CD4-positive, alpha-beta T cell treated with Interferon alpha-2 for 1 hour (primary cell): Measurements from ENCODE around the gene FBXO39.
"Not testable (repeated sequence)": the region's sequence is repeated elsewhere in the genome, so short reads cannot be mapped to it uniquely, and the experiment has no call there.

ENCODE experiments used
- DNase-seq, 2 donors: peaks; one replicate each; pipeline ENCODE4 v3.0.0-alpha.2; 2020 to 2022

FBXO39 gene

GRCh38 chr17:6793748-6794493 lies 17.9 kb downstream of the FBXO39 start:
- no peak for DNase-seq

GRCh38 chr17:6796017-6796886 lies 20.2 kb downstream of the FBXO39 start:
- no peak for DNase-seq

- no peak for DNase-seq
Measured at GRCh38 chr17:6796887-6797490, 21.0 kb downstream of the FBXO39 start.

GRCh38 chr17:6797718-6798351 lies 21.8 kb downstream of the FBXO39 start:
- DNase-seq: no peak

DNA sequence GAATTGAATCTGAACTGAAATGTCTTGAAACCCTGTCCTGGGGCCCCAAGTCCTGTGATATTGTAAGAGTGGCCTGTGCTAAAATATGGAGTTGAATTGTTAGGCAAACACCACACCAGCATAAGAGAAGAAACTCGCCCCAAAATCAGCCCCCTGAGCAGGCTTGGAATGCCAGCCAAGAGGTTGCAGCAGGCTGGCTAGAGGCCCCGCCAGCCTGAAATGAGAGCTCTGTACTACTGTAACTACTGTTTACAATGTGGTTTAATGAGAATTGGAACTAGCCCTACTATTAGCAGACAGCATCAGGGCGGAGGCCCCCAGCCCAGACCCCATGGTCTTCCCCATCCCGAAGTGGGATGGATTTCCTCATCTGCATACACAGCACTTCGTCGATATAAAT lies 23.7 kb downstream of the FBXO39 start:
- no peak for DNase-seq

DNA sequence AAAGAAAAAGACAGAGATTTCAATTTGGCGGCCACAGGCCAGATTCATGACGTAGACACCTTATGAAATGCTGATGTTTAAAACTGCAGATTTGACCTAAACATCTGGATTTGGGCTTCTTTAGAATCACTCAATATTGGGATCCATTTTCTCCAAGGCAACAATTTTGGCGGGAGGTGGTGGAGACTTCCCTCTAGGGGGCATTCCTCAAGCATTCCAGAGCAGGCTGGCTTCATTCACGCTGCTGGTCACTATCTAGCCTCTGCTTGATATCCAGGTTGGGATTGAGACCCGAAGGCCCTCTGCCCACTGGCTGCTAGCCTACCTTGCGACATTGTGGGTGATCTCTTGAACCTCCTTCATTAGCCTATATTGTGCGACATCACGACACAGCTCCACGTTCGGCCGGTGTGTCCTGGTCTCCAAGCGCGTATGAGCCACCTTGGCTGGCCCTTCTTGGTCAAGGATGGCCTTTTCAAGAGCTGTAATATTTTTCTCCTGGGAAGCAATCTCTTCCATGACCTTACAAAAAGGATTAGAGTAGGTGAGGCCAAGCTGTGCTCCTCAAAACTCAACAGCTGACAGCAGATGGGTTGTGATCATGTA lies 24.5 kb downstream of the FBXO39 start:
- no peak for DNase-seq

GRCh38 chr17:6811510-6811909 lies 35.5 kb downstream of the FBXO39 start:
- no peak for DNase-seq

GRCh38 chr17:6812295-6812694 lies 36.3 kb downstream of the FBXO39 start:
- DNase-seq: no peak

- DNase-seq: no peak
Measured at GRCh38 chr17:6815775-6816174, 39.8 kb downstream of the FBXO39 start.

DNA sequence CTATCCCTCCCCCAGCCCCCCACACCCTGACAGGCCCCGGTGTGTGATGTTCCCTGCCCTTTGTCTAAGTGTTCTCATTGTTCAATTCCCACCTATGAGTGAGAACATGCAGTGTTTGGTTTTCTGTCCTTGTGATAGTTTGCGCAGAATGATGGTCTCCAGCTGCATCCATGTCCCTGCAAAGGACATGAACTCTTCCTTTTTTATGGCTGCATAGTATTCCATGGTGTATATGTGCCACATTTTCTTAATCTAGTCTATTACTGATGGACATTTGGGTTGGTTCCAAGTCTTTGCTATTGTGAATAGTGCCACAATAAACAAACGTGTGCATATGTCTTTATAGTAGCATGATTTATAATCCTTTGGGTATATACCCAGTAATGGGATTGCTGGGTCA lies 40.4 kb downstream of the FBXO39 start:
- DNase-seq: not testable (repeated sequence)

DNA sequence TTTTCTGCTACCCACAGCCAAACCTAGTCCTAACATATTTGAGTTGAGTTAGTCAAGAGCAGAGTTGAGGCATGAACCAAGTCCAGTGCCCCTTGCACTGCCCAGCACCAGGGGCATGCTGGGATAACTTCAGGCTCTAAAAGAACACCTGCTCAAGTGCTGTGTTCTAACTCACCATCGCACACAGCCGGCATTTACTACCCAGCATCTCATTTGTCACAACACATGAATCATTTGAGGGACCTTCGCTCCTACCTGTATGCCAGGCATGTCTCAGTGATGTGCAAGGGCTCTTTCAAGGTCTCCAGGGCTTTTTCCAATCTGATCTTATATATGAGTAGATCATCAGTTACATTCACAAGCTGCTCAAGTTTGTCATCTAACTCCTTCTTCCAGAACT lies 42.9 kb downstream of the FBXO39 start:
- DNase-seq: no peak

DNA sequence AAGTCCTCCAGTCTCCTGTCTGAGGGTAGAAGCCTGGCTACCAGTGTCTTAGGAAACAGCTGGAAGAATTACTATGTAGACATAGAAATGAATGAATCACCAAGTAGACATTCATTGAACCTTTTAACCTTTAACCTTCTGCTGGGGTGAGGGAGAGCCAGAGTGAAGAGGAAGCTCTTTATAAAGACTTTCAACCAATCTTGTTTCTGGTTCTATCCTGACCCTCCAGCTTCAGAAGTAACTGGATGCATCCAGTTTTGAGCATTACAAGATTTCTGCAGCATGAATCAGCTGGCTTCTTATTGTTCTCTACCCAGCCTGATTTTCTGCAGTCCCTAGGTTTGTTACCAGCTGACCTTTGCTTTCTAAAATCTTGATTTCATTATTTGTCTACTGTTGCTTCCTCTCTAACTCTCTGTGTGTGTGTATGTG lies 47.0 kb downstream of the FBXO39 start:
- no peak for DNase-seq

- DNase-seq: no peak
Measured at GRCh38 chr17:6830383-6830986, 54.5 kb downstream of the FBXO39 start.

- DNase-seq: peak; percentile 79 to 84
Measured at GRCh38 chr17:6831661-6832263, 55.7 kb downstream of the FBXO39 start, which contains the start of gene TEKT1. Gene TEKT1, minus strand, starts transcription at chr17:6831729. Its CDS starts 1,353 bp downstream, at chr17:6830376.
